Naive B cell (primary cell): ENCODE results near the gene CD82. TPM values are rescaled to one million over a fixed set of nuclear protein-coding genes. Genes with fewer than 3 reads are reported as not detected.
"Not testable (repeated sequence)": the region's sequence is repeated elsewhere in the genome, so short reads cannot be mapped to it uniquely, and the experiment has no call there.

Experiments
- ATAC-seq, 2 donors: fragments of 150-1000 bp; cut with Tn5 transposase; 2 replicates each; pipeline ENCODE4 v1.10.0; 2021; ENCODE audit warnings: low read depth in 2 of 2, mild to moderate bottlenecking in 2 of 2, moderate library complexity in 2 of 2
- DNase-seq: peaks from one replicate; pipeline ENCODE4 v3.0.0; 2022
- H3K27ac Mint-ChIP-seq, 6 donors: one replicate each; pipeline ENCODE4 v1.8.0; 2020 to 2022; ENCODE audit warnings: mild to moderate bottlenecking in 6 of 6, mixed read lengths in 6 of 6, moderate library complexity in 5 of 6, inconsistent platforms in 2 of 6
- H3K27me3 Mint-ChIP-seq, 3 donors: one replicate each; pipeline ENCODE4 v1.8.0; 2021 to 2022; ENCODE audit warnings: mixed read lengths in 3 of 3, mild to moderate bottlenecking in 1 of 3
- H3K36me3 Mint-ChIP-seq, 2 donors: one replicate each; pipeline ENCODE4 v1.8.0; 2020 to 2022; ENCODE audit warnings: mixed read lengths in 2 of 2, inconsistent platforms in 1 of 2, mild to moderate bottlenecking in 1 of 2
- H3K4me1 Mint-ChIP-seq, 3 donors: one replicate each; pipeline ENCODE4 v1.8.0; 2020 to 2022; ENCODE audit warnings: mixed read lengths in 3 of 3, inconsistent platforms in 1 of 3, mild to moderate bottlenecking in 1 of 3, moderate library complexity in 1 of 3
- H3K4me3 Mint-ChIP-seq, 8 donors: one replicate each; pipeline ENCODE4 v1.8.0; 2020 to 2022; ENCODE audit warnings: mild to moderate bottlenecking in 8 of 8, mixed read lengths in 8 of 8, moderate library complexity in 8 of 8, inconsistent platforms in 2 of 8
- H3K9me3 Mint-ChIP-seq, 7 donors: one replicate each; pipeline ENCODE4 v1.8.0; 2020 to 2022; ENCODE audit warnings: mixed read lengths in 7 of 7, mild to moderate bottlenecking in 5 of 7, inconsistent platforms in 2 of 7, moderate library complexity in 1 of 7
- polyA plus RNA-seq, 6 donors: library from polyadenylated mRNA; unstranded; fragments of 300-500 nt; fragmentation: Illumina TruSeq; gene quantifications; one replicate each; pipeline ENCODE4 v1.2.3, GENCODE V29; 2021; ENCODE audit warnings: low read depth in 6 of 6

The CD82 gene
- polyA plus RNA-seq, 6 donors from 2014 or later: 146 to 292 (median 225) TPM

DNA sequence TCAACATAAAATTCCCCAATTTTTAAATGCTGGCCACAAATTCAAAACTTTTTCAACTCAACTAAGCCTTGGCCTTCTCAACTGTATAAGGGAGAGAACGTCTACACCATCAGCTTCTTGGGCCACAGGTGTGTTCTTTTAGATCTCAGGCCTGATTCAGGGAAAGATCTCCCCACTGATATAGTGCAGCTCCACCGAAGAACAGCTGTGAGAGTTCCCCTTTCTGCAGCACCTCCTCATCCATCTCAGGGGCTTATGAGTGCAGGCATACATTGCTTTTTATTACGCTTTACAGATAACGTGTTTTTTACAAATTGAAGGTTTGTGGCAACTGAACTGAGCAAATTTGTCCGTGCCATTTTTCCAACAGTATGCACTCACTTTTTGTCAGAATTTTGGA is 8.0 kb upstream of the CD82 start:
- Mint-ChIP-seq H3K27ac (peak overlapping the region; percentile 87 to 99 (median 94)), H3K36me3 (no peaks in the 10 kb centered on the region), H3K9me3 (peaks cover 0 to 1% (median 0%) of the 10 kb centered on the region in 7 donors), H3K4me3 (peak overlapping the region in 7 of 8 donors; percentile 16 to 84 (median 45)), H3K27me3 (no peaks in the 10 kb centered on the region), H3K4me1 (peaks cover 44 to 66% (median 59%) of the 10 kb centered on the region in 3 donors)
- DNase-seq: peak; percentile 56
- peak; percentile 67 to 71 for ATAC-seq

DNA sequence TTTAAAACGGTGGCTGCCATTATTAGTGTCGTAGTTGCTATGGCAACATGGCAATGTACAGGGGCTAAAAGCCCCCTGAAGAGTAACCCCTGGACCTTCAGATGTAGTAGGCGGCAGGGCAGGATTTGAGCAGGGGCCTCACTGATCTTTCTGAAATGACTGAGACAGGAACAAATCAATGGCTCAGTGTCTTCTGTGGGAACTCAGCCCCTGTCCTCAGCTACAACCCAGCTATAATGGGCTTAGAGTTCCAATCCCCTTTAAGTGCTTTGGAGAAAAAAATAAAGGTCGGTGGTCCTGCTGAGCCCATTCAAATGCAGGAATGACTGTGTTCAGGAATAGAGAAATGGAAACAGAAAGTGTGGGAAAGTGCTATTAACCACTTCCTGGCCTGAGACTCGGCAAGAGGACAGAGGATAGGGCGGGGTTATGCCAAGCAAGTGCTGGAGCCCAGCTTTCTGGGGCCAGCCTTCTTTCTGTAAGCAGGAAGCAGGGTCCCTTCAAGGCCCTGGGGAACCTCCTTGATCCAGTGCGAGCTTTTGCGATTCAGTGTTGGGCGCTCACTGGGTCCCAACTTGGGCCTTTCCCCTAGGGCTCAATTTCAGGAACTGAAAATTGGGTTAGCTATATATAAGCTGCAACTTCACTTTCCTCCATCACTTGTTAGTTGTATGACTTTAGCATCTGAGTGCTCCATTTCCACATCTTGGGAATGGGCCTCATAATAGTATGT is 6.1 kb upstream of the CD82 start:
- Mint-ChIP-seq H3K36me3 (no peaks in the 10 kb centered on the region), H3K27me3 (no peaks in the 10 kb centered on the region), H3K9me3 (no peaks in the 10 kb centered on the region), H3K4me3 (peak overlapping the region; percentile 58 to 87 (median 76)), H3K27ac (peak overlapping the region; percentile 79 to 96 (median 90)), H3K4me1 (peaks cover 49 to 81% (median 65%) of the 10 kb centered on the region in 3 donors)
- DNase-seq: peak; percentile 74
- peak; percentile 81 to 84 for ATAC-seq

DNA sequence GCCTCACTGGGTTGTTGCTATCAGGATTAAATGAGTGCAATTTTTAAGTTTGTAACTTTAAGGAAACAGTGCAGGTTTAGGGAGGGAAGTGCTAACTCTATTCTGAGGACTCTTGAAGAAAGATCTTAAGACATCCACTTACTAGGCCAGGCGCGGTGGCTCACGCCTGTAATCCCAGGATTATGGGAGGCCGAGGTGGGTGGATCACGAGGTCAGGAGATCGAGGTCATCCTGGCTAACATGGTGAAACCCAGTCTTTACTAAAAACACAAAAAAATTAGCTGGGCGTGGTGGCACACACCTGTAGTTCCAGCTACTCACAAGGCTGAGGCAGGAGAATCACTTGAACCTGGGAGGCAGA is 5.5 kb upstream of the CD82 start:
- not testable (repeated sequence) for H3K9me3 Mint-ChIP-seq, DNase-seq, H3K27me3 Mint-ChIP-seq, H3K36me3 Mint-ChIP-seq
- Mint-ChIP-seq H3K4me1 (peaks cover 49 to 86% (median 70%) of the 10 kb centered on the region in 3 donors), H3K27ac (peak overlapping the region; percentile 79 to 96 (median 90)), H3K4me3 (peak overlapping the region; percentile 58 to 87 (median 76))
- peak in 1 of 2 donors; percentile 2 for ATAC-seq

DNA sequence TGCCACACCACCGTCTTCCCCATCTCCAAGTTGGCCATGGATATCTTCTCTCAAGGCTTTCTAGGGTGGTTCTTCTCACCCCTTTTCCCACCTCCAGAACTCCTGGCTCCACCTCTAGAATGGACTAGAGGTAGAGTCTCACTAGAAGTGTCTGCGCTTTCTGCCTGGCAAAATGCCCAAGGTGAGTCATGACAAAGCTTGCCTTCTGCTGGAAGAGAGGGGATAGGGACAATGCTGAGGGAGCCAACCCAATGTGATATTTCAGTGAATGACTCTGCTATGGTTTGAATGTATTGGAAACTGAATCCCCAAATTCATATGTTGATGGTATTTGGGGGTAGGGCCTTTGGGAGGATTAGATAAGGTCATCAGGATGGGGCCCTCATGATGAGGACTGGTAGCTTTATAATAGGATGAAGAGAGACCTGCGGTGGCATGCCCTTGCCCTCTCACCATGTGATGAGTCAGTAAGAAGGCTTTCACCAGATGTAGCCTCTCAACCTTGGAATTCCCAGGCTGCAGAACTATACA is 4.1 kb upstream of the CD82 start:
- Mint-ChIP-seq H3K36me3 (no peaks in the 10 kb centered on the region), H3K4me1 (peaks cover 45 to 84% (median 71%) of the 10 kb centered on the region in 3 donors), H3K27ac (peak overlapping the region in 5 of 6 donors; percentile 15 to 81 (median 63)), H3K9me3 (no peaks in the 10 kb centered on the region), H3K27me3 (no peaks in the 10 kb centered on the region), H3K4me3 (peak overlapping the region in 2 of 8 donors; percentile 33 to 59)
- ATAC-seq (no peak), DNase-seq (no peak)

DNA sequence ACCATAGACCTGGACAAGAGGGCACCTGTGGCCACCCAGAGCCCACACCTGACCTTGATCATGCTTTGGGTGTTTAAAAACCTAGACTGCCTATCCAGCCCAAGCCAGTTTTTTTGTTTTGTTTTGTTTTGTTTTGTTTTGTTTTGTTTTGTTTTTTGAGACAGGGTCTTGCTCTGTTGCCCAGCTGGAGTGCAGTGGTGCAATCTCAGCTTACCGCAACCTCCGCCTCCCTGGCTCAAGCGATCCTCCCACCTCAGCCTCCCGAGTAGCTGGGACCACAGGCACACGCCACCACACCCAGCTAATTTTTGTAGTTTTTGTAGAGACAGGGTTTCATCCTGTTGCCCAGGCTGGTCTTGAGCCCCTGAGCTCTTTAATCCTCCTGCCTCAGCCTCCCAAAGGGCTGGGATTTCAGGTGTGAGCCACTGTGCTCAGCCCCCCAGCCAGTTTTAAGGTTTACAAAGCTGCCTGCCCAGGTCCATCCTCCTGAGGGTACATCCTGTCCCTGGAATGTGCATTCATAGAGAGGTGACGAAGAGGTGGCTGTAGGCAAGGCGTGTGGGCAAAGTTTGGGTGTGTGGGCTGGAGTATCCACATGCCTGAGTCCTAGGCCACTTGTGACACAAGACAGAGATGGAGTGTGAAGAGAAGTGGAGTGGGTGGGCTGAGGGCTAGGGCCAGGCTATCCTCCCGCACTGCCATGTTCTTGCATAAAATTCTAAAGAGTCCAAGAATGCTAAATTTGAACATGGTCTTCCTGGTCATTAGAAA is 3.3 kb upstream of the CD82 start:
- ATAC-seq (no peak), DNase-seq (no peak)
- H3K4me1 Mint-ChIP-seq: peaks cover 46 to 84% (median 71%) of the 10 kb centered on the region in 3 donors
- peak overlapping the region in 3 of 8 donors; percentile 14 to 70 (median 61) for H3K4me3 Mint-ChIP-seq
- H3K36me3 Mint-ChIP-seq: no peaks in the 10 kb centered on the region
- H3K9me3 Mint-ChIP-seq: no peaks in the 10 kb centered on the region
- peak overlapping the region in 4 of 6 donors; percentile 47 to 87 (median 78) for H3K27ac Mint-ChIP-seq
- H3K27me3 Mint-ChIP-seq: no peaks in the 10 kb centered on the region

DNA sequence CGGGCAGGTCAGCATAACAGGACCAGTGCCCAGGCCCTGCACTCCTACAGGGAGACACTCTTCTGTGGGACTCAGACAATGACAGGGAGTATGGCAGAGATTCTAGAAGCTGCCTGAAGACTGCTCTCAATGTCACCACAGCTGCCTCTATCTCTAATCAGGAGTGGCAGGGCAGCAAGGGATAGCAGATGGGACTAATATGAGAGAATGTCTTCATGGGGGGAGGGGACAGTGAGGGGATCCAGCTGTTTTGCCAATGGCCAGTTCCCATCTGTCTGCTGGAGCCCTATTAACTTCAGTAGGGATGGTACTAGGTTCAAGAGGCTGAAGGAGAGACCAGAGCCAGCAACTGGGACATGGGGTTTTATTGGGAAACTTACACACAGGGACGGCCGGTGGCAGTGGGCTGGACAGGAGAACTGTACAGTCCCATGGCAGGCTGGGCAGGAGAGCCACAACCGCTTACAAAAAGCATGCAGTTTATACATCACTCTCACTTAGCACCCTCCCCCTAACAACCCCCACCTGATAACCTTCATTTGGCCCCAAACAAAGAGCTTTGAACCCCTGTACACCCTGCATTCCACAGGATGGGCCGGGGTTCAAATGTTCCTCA is 2.5 kb upstream of the CD82 start:
- H3K27ac Mint-ChIP-seq: peak overlapping the region in 2 of 6 donors; percentile 35 to 47
- no peak for DNase-seq
- H3K9me3 Mint-ChIP-seq: no peaks in the 10 kb centered on the region
- H3K4me3 Mint-ChIP-seq: peak overlapping the region in 5 of 8 donors; percentile 15 to 65 (median 33)
- no peaks in the 10 kb centered on the region for H3K27me3 Mint-ChIP-seq
- H3K36me3 Mint-ChIP-seq: no peaks in the 10 kb centered on the region
- no peak for ATAC-seq
- H3K4me1 Mint-ChIP-seq: peaks cover 48 to 84% (median 71%) of the 10 kb centered on the region in 3 donors

DNA sequence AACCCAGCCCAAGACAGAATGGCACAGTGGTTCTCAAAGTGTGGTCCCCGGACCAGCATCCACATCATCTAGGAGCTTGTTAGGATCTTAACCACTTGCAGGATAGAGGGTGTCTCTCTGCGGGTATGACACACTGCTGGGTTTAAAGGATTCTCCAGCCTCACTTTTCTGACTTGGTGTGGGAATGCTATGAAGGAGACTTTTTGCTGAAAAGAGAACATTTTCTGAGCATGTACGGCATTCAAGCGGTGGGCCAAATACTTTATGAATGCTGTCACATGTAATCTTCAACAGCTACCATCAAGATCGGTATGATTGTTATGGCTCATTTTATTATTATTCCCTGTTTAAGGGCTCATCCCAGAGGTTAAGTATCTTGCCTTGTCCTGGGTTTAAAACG is 1.8 kb upstream of the CD82 start:
- no peaks in the 10 kb centered on the region for H3K36me3 Mint-ChIP-seq

DNA sequence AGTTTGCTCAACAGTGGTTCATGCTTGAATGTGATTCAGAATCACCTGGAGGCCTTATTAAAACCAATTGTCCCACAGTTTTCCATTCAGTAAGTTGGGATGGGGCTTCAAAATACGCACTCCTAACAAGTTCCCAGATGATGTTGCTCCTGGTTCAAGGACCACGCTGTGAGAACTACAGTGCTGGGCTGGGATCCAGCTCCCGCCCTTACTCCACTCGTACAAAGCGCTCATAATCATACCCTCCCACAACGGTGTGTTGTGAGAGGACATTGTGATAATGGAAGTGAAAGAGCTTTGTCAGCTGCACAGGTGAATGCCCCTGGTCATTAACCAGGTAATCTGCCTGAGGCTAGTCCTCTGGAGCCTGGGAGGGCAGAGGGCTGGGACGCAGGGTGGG is 1.3 kb upstream of the CD82 start:
- H3K27ac Mint-ChIP-seq: peak overlapping the region in 4 of 6 donors; percentile 75 to 93 (median 90)
- H3K36me3 Mint-ChIP-seq: no peaks in the 10 kb centered on the region
- no peaks in the 10 kb centered on the region for H3K9me3 Mint-ChIP-seq
- H3K4me1 Mint-ChIP-seq: peaks cover 54 to 89% (median 78%) of the 10 kb centered on the region in 3 donors
- H3K27me3 Mint-ChIP-seq: no peaks in the 10 kb centered on the region
- ATAC-seq: no peak
- peak overlapping the region; percentile 75 to 94 (median 92) for H3K4me3 Mint-ChIP-seq
- DNase-seq: no peak

More for the DNA sequence above, 1.8 kb upstream of the CD82 start:
- H3K27me3 Mint-ChIP-seq: no peaks in the 10 kb centered on the region
- DNase-seq (no peak), ATAC-seq (no peak)
- peak overlapping the region in 3 of 6 donors; percentile 70 to 86 (median 85) for H3K27ac Mint-ChIP-seq
- no peaks in the 10 kb centered on the region for H3K9me3 Mint-ChIP-seq
- peak overlapping the region in 4 of 8 donors; percentile 50 to 92 (median 78) for H3K4me3 Mint-ChIP-seq
- peaks cover 54 to 88% (median 75%) of the 10 kb centered on the region in 3 donors for H3K4me1 Mint-ChIP-seq

DNA sequence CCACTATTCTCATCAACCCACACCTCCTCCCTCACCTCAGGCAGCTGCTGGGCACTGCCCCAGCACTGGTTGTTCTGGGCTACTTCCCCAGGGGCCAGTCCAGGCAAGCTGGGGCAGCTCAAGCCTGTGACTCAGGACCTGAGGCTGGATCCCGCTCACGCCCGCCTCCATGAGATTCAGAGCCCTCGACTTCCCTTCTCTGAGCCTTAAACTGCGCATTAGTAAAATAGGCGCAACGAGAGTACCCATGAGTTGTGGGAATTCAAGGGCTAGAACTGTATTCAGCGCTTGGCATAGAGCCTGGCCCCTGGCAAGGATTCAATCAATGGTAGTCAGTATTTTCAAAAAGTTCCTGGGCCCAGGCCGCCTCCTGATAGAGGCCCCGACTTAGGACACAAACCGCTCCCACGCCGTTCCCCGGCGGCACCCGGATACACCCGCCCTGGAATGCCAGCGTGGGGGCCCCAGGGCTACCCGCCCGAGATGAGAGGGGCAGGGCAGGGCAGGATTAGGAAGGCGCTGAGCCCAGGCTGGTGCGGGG is 723 bp upstream of the CD82 start:
- H3K27me3 Mint-ChIP-seq: no peaks in the 10 kb centered on the region
- no peaks in the 10 kb centered on the region for H3K9me3 Mint-ChIP-seq
- peak overlapping the region; percentile 75 to 94 (median 92) for H3K4me3 Mint-ChIP-seq
- DNase-seq (no peak), ATAC-seq (peak in 1 of 2 donors; percentile 1)
- H3K36me3 Mint-ChIP-seq: no peaks in the 10 kb centered on the region
- peaks cover 54 to 89% (median 78%) of the 10 kb centered on the region in 3 donors for H3K4me1 Mint-ChIP-seq
- H3K27ac Mint-ChIP-seq: peak overlapping the region; percentile 57 to 98 (median 93)

DNA sequence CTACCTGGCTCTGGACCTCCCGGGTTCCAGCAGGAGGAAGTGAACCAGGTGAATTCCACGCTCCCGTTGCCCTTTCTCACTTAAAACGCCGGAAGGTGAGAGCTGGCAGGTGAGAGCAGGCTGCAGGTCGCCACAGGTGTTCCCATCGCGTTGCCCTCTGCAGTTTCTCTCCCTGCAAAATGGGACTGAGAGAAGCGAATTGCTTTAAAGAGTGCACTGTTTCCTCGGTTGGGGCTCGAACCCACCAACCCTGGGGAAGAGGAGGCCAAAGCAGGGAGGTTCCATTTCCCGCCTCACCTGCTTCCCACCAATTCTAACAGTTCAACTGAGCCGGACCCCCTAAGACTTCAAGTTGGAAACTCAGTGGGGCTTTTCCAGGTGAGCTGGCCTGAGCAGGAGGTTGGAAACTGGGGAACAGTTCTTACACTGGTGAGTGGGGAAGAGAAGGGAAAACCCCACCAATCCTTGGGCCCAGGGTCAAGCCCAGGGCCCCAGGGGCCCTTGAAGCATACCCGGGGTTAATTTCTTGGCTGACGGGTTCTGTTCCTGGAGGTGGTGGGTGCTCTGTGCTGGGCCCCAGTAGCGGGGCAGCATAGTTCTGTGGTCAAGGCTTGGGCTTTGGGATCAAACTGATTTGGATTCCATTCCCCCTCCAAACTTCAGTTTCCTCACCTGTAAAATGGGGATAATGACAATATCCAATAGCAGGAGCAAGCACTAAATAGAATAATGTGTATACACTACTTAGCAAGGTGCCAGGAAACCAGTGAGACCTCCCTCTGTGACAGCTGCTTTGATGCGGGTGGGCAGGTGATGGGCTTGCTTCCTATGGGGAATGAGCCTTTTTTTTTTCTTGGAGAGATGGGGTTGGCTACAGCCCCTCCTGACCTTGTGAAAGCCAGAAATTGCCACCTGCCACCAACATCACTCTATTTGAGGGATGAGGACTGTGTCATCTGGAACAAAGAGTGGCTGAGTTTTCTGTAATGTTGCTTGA is 788 bp downstream of the CD82 start:
- DNase-seq (no peak), ATAC-seq (no peak)
- Mint-ChIP-seq H3K27ac (peak overlapping the region; percentile 83 to 98 (median 92)), H3K4me1 (peaks cover 57 to 89% (median 78%) of the 10 kb centered on the region in 3 donors), H3K4me3 (peak overlapping the region; percentile 75 to 94 (median 92)), H3K27me3 (no peaks in the 10 kb centered on the region), H3K36me3 (peaks cover 0 to 8% of the 10 kb centered on the region in 2 donors), H3K9me3 (no peaks in the 10 kb centered on the region)

DNA sequence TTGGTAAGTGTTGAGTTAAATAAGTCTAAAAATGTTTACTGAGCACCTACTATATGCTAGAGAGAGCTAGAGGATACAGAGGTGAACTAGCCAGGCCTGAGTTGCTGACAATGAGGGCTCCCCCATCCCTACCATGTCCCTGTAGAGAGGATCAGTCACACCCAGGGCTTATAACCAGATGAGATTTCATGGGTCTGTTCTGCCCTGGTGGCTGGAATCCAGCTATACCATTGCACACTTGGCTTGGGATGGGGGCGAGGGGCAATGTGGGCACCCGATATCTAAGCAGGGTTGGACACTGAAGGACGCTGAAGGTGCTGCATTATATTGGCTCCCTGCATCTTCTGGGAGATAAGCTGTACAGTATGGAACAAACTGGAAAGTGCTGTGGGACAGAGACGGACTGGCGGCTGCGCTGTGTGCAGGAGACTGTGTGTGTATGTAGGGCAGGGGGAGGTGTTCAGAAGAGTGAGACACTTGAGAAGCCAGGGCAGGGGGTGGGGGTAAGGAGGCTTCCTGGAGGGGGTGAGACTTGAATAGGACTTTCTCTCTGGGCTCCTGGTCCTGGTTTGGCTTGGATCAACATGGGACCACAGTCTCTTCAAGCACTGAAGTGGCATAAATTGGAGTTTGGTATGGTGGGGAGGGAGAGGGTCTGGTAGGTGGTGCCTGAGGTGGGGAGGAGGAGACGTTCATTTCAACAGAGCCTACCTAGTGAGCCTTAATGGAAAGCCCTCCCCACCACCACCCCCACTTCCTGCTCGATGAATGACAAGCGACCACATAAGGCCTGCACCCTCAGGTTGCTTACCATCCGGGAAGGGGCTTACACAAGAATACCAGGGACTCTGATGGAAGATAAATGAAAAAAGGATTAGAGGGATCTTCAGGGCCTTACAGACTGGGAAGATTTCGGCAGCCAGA is 1.8 kb downstream of the CD82 start:
- Mint-ChIP-seq H3K4me1 (peaks cover 60 to 90% (median 80%) of the 10 kb centered on the region in 3 donors), H3K27me3 (no peaks in the 10 kb centered on the region), H3K36me3 (peaks cover 7 to 8% of the 10 kb centered on the region in 2 donors), H3K27ac (peak overlapping the region; percentile 83 to 98 (median 92)), H3K9me3 (no peaks in the 10 kb centered on the region), H3K4me3 (peak overlapping the region; percentile 75 to 94 (median 92))
- DNase-seq: no peak
- no peak for ATAC-seq
